ENCODE data around the gene MAP1LC3A.

MAP1LC3A gene

GRCh38 chr20:34559311-34560140, 1.0 kb downstream of the MAP1LC3A start:
- H3K27ac ChIP-seq (replicated peaks; ENCODE audit: low read length), result no peak overlapping the region
- no peak for DNase-seq (ENCODE audit: low spot score)

GRCh38 chr20:34560141-34560523, 1.6 kb downstream of the MAP1LC3A start:
- Histone ChIP-seq H3K4ac (ENCODE audit: low read length) (no peak overlapping the region), H3K14ac (ENCODE audit: low read length) (no peak overlapping the region), H3K4me2 (ENCODE audit: insufficient read depth, low read length, poor library complexity, severe bottlenecking) (no peak overlapping the region), H2BK12ac (ENCODE audit: low read length) (no peak overlapping the region), H3K27ac (replicated peaks; ENCODE audit: low read length) (no peak overlapping the region), H4K91ac (ENCODE audit: low read depth, low read length, poor library complexity) (no peak overlapping the region), H3K36me3 (replicated peaks in 1 of 2; ENCODE audit: control insufficient read depth in 2 of 2, insufficient read depth in 2 of 2, low read length in 2 of 2) (peaks cover 1 to 38% of the 10 kb centered on the region in 2 donors), H2BK5ac (ENCODE audit: low read length) (no peak overlapping the region), H3K9ac (ENCODE audit: low read depth, low read length, poor library complexity) (no peak overlapping the region), H3K4me1 (ENCODE audit: control insufficient read depth in 2 of 2, insufficient read depth in 1 of 2, low read depth in 1 of 2, low read length in 2 of 2) (peaks cover 0 to 2% of the 10 kb centered on the region in 2 donors), H4K8ac (ENCODE audit: low read depth, low read length) (no peak overlapping the region), H2AFZ (ENCODE audit: low read length) (no peak overlapping the region), H3K18ac (ENCODE audit: low read length) (no peak overlapping the region), H3K23ac (ENCODE audit: low read depth, low read length, poor library complexity) (no peak overlapping the region), H2AK5ac (ENCODE audit: low read depth, low read length) (no peak overlapping the region), H3K9me3 (replicated peaks in 1 of 2; ENCODE audit: control insufficient read depth in 2 of 2, insufficient read depth in 1 of 2, low read depth in 1 of 2, low read length in 2 of 2) (no peaks in the 10 kb centered on the region), H3K79me1 (ENCODE audit: low read depth, low read length) (peaks cover 2% of the 10 kb centered on the region), H2BK120ac (ENCODE audit: low read depth, low read length) (no peak overlapping the region), H2BK15ac (ENCODE audit: low read length) (no peak overlapping the region), H3K27me3 (ENCODE audit: control insufficient read depth in 3 of 3, insufficient read depth in 3 of 3, low read depth in 1 of 3, low read length in 3 of 3) (no peaks in the 10 kb centered on the region), H3K4me3 (ENCODE audit: low read length in 2 of 2) (no peak overlapping the region)
- WGBS, 2 donors (ENCODE audit: extremely low coverage in 2 of 2, insufficient read length in 2 of 2, insufficient replicate concordance in 1 of 2), result no CpG with 5 or more reads among the region's 12 CpGs
- no peak for DNase-seq (ENCODE audit: low spot score)

More at GRCh38 chr20:34559311-34560140, 1.0 kb downstream of the MAP1LC3A start:
- Histone ChIP-seq H3K4ac (ENCODE audit: low read length) (no peak overlapping the region), H3K4me2 (ENCODE audit: insufficient read depth, low read length, poor library complexity, severe bottlenecking) (peak overlapping the region; percentile 45), H2BK15ac (ENCODE audit: low read length) (no peak overlapping the region), H2BK12ac (ENCODE audit: low read length) (no peak overlapping the region), H2AFZ (ENCODE audit: low read length) (no peak overlapping the region), H4K8ac (ENCODE audit: low read depth, low read length) (no peak overlapping the region), H3K9me3 (replicated peaks in 1 of 2; ENCODE audit: control insufficient read depth in 2 of 2, insufficient read depth in 1 of 2, low read depth in 1 of 2, low read length in 2 of 2) (no peaks in the 10 kb centered on the region), H3K4me1 (ENCODE audit: control insufficient read depth in 2 of 2, insufficient read depth in 1 of 2, low read depth in 1 of 2, low read length in 2 of 2) (peaks cover 0 to 2% of the 10 kb centered on the region in 2 donors), H3K4me3 (ENCODE audit: low read length in 2 of 2) (no peak overlapping the region), H2AK5ac (ENCODE audit: low read depth, low read length) (no peak overlapping the region), H3K79me1 (ENCODE audit: low read depth, low read length) (peaks cover 2% of the 10 kb centered on the region), H3K36me3 (replicated peaks in 1 of 2; ENCODE audit: control insufficient read depth in 2 of 2, insufficient read depth in 2 of 2, low read length in 2 of 2) (peaks cover 1 to 33% of the 10 kb centered on the region in 2 donors), H3K27me3 (ENCODE audit: control insufficient read depth in 3 of 3, insufficient read depth in 3 of 3, low read depth in 1 of 3, low read length in 3 of 3) (no peaks in the 10 kb centered on the region), H3K23ac (ENCODE audit: low read depth, low read length, poor library complexity) (no peak overlapping the region), H4K91ac (ENCODE audit: low read depth, low read length, poor library complexity) (no peak overlapping the region), H3K18ac (ENCODE audit: low read length) (no peak overlapping the region), H2BK120ac (ENCODE audit: low read depth, low read length) (no peak overlapping the region), H3K9ac (ENCODE audit: low read depth, low read length, poor library complexity) (no peak overlapping the region), H2BK5ac (ENCODE audit: low read length) (no peak overlapping the region), H3K14ac (ENCODE audit: low read length) (no peak overlapping the region)
- WGBS, 2 donors (ENCODE audit: extremely low coverage in 2 of 2, insufficient read length in 2 of 2, insufficient replicate concordance in 1 of 2), result no CpG with 5 or more reads among the region's 43 CpGs

- Histone ChIP-seq H3K36me3 (replicated peaks in 1 of 2; ENCODE audit: control insufficient read depth in 2 of 2, insufficient read depth in 2 of 2, low read length in 2 of 2) (peaks cover 3 to 39% of the 10 kb centered on the region in 2 donors), H2AK5ac (ENCODE audit: low read depth, low read length) (no peak overlapping the region), H3K18ac (ENCODE audit: low read length) (no peak overlapping the region), H3K4me2 (ENCODE audit: insufficient read depth, low read length, poor library complexity, severe bottlenecking) (no peak overlapping the region), H3K23ac (ENCODE audit: low read depth, low read length, poor library complexity) (no peak overlapping the region), H3K4me1 (ENCODE audit: control insufficient read depth in 2 of 2, insufficient read depth in 1 of 2, low read depth in 1 of 2, low read length in 2 of 2) (peaks cover 0 to 2% of the 10 kb centered on the region in 2 donors), H3K27ac (replicated peaks; ENCODE audit: low read length) (no peak overlapping the region), H3K14ac (ENCODE audit: low read length) (no peak overlapping the region), H3K9ac (ENCODE audit: low read depth, low read length, poor library complexity) (no peak overlapping the region), H4K8ac (ENCODE audit: low read depth, low read length) (no peak overlapping the region), H2BK12ac (ENCODE audit: low read length) (no peak overlapping the region), H4K91ac (ENCODE audit: low read depth, low read length, poor library complexity) (no peak overlapping the region), H3K79me1 (ENCODE audit: low read depth, low read length) (peaks cover 2% of the 10 kb centered on the region), H2BK15ac (ENCODE audit: low read length) (no peak overlapping the region), H2BK5ac (ENCODE audit: low read length) (peak overlapping the region; percentile 66), H3K4ac (ENCODE audit: low read length) (no peak overlapping the region), H3K9me3 (replicated peaks in 1 of 2; ENCODE audit: control insufficient read depth in 2 of 2, insufficient read depth in 1 of 2, low read depth in 1 of 2, low read length in 2 of 2) (peaks cover 0 to under 1% of the 10 kb centered on the region in 2 donors), H3K4me3 (ENCODE audit: low read length in 2 of 2) (no peak overlapping the region), H2AFZ (ENCODE audit: low read length) (no peak overlapping the region), H2BK120ac (ENCODE audit: low read depth, low read length) (no peak overlapping the region), H3K27me3 (ENCODE audit: control insufficient read depth in 3 of 3, insufficient read depth in 3 of 3, low read depth in 1 of 3, low read length in 3 of 3) (no peaks in the 10 kb centered on the region)
- DNase-seq (ENCODE audit: low spot score), result no peak
- WGBS, 2 donors (ENCODE audit: extremely low coverage in 2 of 2, insufficient read length in 2 of 2, insufficient replicate concordance in 1 of 2), result no CpG with 5 or more reads among the region's 7 CpGs
Observed at GRCh38 chr20:34560614-34561013, 2.1 kb downstream of the MAP1LC3A start.

- no peak overlapping the region for H3K27ac ChIP-seq (replicated peaks; ENCODE audit: low read length)
- peaks cover 0 to 2% (median 0%) of the 10 kb centered on the region in 3 experiments for H3K27me3 ChIP-seq (ENCODE audit: control insufficient read depth in 3 of 3, insufficient read depth in 3 of 3, low read depth in 1 of 3, low read length in 3 of 3)
- H3K36me3 ChIP-seq (replicated peaks in 1 of 2; ENCODE audit: control insufficient read depth in 2 of 2, insufficient read depth in 2 of 2, low read length in 2 of 2), result peaks cover 6 to 41% of the 10 kb centered on the region in 2 donors
- H4K91ac ChIP-seq (ENCODE audit: low read depth, low read length, poor library complexity), result no peak overlapping the region
- H3K4ac ChIP-seq (ENCODE audit: low read length), result no peak overlapping the region
- H2AK5ac ChIP-seq (ENCODE audit: low read depth, low read length), result no peak overlapping the region
- H2AFZ ChIP-seq (ENCODE audit: low read length), result no peak overlapping the region
- H3K14ac ChIP-seq (ENCODE audit: low read length), result no peak overlapping the region
- no peak overlapping the region for H3K9ac ChIP-seq (ENCODE audit: low read depth, low read length, poor library complexity)
- peaks cover 2% of the 10 kb centered on the region for H3K79me1 ChIP-seq (ENCODE audit: low read depth, low read length)
- H2BK12ac ChIP-seq (ENCODE audit: low read length), result no peak overlapping the region
- WGBS, 2 donors (ENCODE audit: extremely low coverage in 2 of 2, insufficient read length in 2 of 2, insufficient replicate concordance in 1 of 2), result no CpG with 5 or more reads among the region's 10 CpGs
- H3K4me2 ChIP-seq (ENCODE audit: insufficient read depth, low read length, poor library complexity, severe bottlenecking), result no peak overlapping the region
- no peak overlapping the region for H4K8ac ChIP-seq (ENCODE audit: low read depth, low read length)
- no peak overlapping the region for H2BK15ac ChIP-seq (ENCODE audit: low read length)
- H3K9me3 ChIP-seq (replicated peaks in 1 of 2; ENCODE audit: control insufficient read depth in 2 of 2, insufficient read depth in 1 of 2, low read depth in 1 of 2, low read length in 2 of 2), result peaks cover 0 to 3% of the 10 kb centered on the region in 2 donors
- no peak overlapping the region for H2BK5ac ChIP-seq (ENCODE audit: low read length)
- H3K23ac ChIP-seq (ENCODE audit: low read depth, low read length, poor library complexity), result no peak overlapping the region
- no peak overlapping the region for H3K18ac ChIP-seq (ENCODE audit: low read length)
- no peak overlapping the region for H3K4me3 ChIP-seq (ENCODE audit: low read length in 2 of 2)
- H3K4me1 ChIP-seq (ENCODE audit: control insufficient read depth in 2 of 2, insufficient read depth in 1 of 2, low read depth in 1 of 2, low read length in 2 of 2), result peaks cover 4% of the 10 kb centered on the region in 2 donors
- no peak overlapping the region for H2BK120ac ChIP-seq (ENCODE audit: low read depth, low read length)
- DNase-seq (ENCODE audit: low spot score), result no peak
Observed at GRCh38 chr20:34561661-34562060, 3.1 kb downstream of the MAP1LC3A start.

Data from neuronal stem cell (in vitro differentiated cells).